Activated CD4-positive, alpha-beta T cell treated with anti-CD3 and anti-CD28 coated beads, Interleukin-2, Interleukin-6, amounts not matched to agents 100 ng/mL and 50 ng/mL, durations not matched to agents 16 hours and 8 hours (primary cell): ENCODE measurements around the gene FETUB.

Source experiments
- DNase-seq: peaks from one replicate; pipeline ENCODE4 v3.0.0-alpha.2; 2020

The FETUB gene, protein sequence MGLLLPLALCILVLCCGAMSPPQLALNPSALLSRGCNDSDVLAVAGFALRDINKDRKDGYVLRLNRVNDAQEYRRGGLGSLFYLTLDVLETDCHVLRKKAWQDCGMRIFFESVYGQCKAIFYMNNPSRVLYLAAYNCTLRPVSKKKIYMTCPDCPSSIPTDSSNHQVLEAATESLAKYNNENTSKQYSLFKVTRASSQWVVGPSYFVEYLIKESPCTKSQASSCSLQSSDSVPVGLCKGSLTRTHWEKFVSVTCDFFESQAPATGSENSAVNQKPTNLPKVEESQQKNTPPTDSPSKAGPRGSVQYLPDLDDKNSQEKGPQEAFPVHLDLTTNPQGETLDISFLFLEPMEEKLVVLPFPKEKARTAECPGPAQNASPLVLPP

DNA sequence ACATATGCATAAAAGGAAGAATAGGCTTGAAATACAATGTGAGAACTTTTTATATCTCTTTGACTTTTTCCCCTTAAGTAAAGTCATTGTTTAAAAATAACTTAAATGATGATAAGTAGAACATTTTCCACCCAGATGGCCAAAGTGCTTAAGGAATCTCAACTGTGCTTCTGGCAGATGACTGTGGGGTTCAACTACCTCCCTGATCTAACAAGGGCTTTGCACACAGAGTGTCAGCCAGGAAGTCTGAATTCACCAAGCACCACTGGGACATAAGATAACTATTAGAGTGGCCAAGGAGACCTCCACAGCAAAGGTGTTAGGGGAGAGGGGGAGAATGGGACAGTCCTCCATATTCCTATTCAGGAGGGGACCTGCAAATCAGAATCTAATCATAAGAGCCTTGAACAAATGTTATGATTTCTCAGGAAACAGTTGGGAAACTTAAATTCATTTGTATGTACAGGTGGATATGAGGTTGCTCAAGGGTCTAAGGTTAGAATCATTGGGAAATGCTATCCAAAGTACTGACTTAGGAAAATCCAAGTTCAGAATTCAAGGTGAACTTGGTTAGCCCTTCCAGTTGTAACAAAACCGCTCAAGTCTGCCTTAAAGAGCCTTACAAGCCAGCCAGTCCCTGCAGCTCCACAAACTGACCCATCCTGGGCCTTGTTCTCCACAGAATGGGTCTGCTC, at the start of gene FETUB:
TSS of gene FETUB (plus strand) at position 622 of the 695 bp plus-strand sequence. CDS start at position 684, 62 bp downstream.
- no peak for DNase-seq

DNA sequence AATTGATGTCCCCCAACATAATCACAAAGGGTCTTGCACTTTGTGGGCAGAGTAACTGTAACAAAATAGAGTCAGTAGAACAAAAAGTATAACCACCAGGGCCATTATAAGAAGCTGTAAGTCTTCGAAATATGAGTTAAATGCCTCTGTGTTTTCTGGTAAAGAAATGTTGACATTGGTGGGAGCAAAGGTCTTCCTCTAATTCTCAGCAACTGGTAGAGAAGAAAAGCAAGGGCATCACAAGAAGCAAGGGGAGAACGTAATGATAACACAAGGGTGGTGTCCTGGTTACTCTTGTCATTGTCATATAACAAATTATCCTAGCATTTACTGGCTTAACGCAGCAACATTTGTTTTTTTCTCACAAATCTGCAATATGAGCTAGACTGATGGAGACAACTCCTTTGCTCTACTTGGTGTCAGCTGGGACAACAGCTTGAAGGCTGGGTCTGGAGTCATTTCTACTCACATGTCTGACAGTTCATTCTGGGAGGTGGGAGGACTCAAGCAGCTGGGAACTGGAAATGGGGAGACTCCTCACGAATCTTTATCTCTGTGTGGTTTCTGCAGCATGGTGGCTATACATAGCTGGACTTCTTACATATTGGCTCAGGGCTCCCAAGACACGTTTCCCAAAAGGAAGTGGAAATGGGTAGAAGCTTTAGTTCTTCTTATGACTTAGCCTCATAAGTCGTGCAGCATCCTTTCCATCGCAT, 49.5 kb upstream of the FETUB start:
- no peak for DNase-seq

DNA sequence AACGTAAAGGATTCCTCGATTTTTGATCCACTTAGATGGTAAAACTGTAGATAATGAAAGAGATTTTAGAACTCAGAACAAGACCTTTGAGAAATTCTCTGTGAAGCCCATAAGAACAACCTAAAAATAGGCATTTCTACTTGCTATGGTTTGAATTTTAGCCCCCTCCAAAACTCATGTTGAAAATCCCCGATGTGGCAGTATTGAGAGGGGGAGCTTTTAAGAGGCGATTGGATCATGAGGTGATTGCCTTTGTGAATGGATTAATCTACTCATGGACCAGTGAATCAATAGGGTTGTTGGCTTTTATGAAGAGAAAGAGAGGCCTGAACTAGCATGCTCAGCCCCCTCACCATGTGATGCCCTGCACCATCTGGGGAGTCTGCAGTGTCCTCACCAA, 47.5 kb upstream of the FETUB start:
- no peak for DNase-seq

DNA sequence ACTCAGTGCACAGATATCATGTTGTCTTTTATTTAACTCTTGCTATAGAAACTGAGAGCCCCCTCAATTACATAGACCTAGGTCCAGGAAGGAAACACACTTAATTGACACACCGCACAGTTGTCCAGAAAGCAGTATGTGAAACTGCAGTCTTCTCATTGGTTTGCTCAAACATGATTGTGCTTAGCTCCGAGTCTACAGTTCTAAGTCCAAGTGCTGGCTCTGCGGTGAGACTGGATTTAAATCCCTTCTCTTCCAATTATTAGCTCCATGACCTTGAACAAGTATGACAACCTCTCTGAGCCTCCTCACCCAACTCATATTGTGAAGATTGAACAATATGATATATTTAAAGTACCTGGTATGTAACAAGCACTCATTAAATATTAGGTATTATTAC, 46.3 kb upstream of the FETUB start:
- DNase-seq = no peak

DNA sequence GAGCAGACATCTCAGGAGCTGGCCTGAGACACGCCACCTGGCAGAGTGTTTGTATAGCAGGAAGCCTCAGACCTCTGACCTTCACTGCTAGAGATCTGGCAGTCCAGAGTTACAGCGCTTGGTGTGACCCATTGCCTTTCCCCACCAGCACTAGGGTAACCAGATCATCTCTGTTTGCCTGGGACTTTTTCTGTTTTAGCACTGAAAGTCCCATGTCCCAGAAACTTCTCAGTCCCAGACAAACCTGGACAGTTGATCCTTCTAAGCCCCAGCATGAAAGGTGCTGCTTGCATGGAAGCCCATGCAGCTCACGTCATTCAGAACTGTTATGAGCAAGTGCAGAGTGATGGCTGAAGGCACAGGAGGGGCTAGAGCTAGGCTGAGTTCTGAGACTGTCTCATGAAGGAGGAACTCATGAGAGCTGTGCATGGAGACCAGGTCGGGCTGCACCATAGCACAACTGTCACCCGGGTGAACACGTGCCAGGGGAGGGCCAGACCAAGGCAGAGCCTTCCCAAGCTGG, 45.5 kb upstream of the FETUB start:
- no peak for DNase-seq

DNA sequence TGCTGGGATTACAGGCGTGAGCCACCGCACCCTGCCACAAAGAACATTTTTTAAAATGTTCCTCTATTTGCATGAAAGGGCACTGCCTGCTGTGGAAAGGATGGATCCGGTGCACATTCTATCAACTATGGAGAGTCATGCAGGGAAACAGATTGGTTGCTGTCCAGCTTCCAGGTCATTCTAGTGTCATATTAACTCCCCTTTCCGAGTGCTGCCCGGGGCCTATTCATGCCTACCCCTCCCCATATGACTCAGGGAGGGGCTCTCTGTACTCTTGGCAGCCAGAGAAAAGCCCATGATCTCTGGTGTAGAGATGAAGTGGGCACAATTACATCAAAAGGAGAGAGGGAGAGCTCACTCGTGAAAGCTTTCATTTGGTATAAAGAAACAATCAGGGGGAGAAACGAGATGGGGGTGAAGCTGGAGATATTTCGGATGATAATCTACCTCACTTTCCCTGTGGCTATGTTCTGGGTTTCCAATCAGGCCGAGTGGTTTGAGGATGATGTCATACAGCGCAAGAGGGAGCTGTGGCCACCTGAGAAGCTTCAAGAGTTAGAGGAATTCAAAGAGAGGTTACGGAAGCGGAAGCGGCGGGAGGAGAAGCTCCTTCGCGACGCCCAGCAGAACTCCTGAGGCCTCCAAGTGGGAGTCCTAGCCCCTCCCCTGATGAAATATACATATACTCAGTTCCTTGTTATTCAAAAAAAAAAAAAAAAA, 43.5 kb upstream of the FETUB start:
- no peak for DNase-seq

DNA sequence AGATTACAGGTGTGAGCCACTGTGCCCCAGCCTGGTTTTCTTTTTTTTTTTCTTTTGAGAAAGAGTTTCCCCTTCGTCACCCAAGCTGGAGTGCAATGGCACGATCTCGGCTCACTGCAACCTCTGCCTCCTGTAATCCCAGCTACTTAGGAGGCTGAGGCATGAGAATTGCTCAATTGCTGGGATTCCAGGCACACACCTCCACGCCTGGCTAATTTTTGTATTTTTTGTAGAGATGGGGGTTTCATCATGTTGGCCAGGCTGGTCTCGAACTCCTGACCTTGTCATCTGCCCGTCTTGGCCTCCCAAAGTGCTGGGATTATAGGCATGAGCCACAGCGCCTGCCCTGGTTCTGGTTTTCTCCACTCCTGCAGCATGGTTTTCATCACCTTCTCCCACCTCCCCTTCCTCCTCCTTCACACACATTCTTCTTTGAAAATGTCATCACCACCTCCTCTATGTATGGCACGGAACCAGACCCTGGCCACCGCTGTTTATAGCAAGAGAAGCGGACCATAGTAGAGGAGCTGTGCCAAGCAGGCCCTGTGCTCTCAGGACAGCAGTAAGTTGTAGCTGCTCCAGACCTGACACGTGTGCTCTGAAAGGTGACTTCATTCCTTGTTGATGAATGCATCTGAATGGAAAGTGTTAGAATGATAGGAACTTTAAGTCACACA, 42.0 kb upstream of the FETUB start:
- no peak for DNase-seq

DNA sequence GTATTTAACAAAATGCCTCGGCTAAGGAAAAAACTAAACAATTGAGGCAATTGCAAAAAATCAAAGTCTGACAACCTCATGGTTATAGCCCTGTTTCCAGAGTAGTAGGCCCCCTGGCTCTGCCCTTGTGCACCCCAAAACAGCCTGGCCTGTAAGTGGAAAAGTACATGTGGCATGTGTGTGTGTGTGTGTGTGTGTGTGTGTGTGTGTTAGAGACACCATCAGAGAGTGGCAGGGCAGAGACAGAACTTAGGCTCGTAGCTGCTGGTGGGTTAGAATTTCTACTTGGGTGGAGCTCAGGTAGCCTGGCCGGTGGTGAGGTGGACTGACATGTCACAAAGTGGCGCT, 41.4 kb upstream of the FETUB start:
- DNase-seq = no peak

DNA sequence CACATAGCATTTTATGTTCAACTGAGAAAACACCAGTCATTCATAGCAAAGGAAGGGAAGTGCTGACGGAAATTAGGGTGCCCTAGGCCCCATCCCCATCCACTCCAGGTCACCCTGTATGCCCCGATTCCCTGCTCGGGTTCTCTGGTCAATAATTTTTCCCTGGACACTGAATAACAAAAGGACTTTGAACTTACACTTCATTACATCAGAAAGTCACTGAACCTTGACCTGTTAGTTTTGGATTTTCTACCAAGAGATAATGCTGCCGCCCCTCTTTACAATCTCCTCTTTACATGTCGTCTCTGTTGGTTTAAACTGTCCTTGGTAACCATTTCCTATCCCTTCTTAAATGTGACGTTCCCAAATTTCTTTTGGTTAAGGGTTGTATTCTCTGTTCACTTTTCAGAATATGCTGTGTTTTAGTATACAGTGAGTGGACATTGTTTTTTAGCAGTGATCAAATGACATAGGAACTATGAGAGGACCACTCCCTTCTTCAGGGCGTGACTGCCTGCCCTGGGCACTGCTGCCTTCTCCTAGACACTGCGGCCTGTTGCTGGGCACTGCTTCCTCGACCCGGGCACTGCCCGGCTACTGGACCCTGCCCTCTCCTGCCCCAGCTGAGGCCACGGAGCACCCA, 40.9 kb upstream of the FETUB start:
- no peak for DNase-seq

DNA sequence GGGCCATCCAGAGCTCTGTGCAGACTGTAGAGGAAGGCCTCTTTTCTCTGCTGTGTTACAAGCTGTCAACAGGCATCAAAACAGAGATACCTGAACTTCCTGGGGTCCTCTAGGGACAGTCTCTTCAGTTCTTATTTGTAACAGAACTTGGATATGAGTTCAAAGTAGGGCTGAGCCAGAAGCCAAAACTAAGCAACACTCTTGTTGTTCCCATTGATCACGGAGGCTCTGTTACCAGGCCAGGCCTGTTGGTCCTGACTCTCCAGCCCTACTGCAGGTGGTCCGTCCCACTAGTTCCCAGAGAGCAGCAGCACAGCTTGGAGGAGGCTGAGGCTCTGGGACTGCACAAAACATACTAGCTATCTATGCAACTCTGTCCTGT, 40.4 kb upstream of the FETUB start:
- no peak for DNase-seq

DNA sequence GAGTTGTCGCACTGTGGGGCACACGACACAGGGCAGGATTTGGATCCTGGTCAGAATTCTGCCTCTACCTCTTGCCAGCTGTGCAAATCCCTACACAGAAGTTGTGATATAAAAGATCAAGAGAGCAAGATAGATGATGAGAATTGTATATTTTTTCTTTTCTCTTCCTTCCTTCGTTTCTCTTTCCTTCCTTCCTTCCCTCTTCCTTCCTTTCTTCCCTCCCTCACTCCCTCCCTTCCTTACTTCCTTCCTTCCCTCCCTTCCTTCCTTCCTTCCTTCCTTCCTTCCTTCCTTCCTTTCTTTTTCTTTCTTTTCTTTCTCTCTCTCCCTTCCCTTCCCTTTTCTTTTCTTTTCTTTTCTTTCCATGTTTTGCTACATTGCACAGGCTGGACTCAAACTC, 39.3 kb upstream of the FETUB start:
- no peak for DNase-seq

DNA sequence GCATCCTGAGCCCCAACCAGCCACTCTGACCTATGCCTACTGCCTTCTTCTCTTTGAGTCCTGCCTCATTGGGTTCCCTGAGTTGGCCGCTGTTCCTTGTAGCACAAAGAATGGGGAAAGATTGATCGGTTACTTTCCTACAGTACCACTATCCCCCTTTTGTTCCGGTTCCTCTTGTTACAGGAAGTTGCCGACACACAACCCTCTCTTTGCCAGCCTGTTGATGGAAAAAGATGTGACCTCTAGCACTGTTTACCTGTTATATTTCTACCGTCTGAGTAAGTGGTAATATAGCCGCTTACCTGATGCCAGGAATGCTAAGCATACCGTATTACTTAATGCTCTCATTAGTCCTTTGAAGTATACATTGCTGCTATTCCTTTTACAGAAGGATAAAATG, 37.0 kb upstream of the FETUB start:
- no peak for DNase-seq

DNA sequence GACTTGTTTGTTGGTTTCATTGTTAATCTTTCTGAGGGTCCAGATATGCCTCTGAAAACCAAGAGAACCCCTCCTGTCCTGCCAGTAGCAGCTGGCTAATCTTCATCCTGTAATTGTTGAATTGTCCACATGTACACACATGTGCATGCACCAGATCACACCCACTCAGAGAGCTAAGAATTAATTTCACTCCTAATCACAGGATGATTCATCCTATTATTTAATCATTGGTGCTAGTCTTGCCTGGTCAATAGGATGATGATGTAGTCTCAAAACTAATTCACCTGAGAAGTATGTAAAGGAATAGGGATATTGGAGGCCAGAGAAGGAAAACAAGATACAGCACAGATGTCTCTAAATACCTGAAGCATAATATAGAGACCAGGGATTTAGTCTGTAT, 35.1 kb upstream of the FETUB start:
- DNase-seq = no peak

DNA sequence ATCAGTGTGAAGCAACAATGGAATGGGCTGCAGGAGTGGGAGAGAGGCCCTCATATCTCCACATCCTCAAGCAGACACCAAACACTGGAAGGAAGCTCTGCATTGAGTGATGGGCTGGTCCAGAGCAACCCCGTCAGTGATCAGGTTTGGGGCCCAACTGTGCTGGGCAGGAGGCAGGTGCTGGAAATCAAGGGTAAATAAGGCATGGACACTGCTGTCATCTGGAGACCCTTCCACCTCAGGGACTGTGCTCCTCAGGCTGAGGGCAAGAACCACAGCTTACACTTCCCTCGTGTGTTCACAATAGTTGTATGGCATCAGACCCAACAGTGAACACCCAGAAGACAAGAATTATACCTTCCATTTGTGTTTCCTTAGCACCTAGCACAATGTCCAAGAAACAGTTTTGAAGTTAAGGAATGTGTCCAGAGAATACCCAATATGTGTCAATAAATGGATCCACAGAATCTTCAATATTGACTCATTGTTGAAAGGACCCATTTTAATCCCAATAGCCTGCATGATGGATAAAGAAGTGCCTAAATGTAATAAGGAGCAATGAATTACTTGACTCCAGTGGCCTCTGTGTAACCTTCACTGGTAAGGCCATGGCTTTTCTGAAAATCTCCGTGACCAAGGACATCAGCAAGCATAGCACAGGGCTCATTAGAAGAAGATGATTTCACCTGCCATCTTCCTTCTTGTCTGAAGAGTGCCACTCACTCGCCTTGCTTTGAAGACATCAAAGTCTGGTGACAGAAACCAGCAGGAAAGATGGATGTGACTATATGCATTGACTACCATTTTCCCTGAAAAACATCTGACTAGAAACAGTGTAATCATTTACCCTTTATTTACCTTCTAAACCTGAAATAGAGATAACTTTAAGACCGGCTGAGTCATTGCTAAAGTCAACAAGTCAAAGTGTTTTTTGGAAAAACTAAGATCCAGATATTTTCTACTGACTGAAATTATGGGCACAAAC, 34.3 kb upstream of the FETUB start:
- no peak for DNase-seq

DNA sequence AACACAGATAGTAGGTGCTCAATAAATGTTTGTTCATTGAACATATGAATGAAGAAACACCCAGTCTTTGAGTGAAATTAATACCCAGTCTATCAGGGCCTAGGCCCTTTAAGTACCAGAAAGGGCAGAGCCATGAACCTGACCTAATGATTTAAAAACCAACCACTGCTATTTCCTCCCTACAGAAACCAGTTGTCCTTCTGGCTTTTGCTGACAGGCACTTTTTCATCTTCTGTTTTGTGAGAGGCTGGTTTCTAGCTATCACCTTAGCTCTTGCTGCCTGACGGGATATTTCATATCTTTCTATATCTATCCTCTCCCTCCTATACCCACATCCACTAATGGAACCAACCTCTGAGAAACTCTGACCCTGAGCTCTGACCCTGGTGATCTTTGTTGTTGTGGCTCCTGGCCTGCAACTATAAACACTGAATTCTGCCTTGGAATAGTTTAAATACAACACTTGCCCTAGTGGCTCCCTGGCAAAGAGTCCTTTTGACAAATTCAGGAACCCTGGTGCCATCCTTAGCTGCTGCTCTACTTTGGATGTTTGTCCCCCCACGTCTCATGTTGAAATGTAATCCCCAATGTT, 31.5 kb upstream of the FETUB start:
- DNase-seq = no peak

DNA sequence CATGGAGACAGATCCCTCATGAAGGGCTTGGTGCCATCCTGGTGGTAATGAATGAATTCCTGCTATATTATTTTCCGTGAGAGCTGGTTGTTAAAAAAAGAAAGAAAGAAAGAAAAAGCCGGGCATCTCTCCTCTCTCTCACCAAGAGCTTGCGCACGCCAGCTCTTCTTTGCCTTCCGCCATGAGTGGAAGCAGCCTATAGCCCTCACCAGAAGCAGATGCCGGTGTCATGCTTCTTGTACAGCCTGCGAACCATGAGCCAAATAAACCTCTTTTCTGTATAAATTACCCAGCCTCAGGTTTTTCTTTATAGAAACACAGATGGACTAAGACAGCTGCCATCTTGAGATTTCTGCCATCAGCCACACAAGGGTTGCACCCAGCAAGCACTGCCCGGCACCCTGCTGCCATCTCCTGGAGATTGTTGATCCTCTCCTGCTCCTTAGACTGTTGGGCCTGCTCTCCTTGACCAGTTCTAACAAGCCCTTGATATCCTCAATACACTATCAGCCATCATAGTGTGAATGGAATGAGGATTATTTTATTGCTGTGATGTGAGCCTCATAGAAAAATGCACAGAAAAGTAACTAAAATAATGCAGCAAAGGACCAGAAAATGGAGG, 30.8 kb upstream of the FETUB start:
- no peak for DNase-seq

DNA sequence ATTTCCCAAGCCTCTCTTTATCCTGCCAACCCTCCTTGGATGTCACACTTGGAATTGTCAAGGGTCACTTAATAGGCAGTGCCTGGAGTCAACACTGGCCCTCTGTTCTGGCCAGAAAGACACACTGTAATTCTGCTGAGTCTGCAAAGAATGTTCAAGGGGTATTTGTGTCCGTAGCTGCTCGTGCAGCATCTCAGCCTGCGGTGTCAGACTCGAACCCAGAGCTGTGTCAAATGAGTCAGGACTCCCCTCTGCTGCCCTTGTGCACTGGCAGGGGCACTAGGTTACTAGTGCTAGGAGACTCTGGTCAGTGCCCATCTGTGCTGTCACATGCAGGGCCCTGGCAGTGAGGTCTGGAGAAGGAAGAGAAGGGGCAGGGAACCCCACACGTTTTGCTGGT, 28.1 kb upstream of the FETUB start:
- DNase-seq = no peak

DNA sequence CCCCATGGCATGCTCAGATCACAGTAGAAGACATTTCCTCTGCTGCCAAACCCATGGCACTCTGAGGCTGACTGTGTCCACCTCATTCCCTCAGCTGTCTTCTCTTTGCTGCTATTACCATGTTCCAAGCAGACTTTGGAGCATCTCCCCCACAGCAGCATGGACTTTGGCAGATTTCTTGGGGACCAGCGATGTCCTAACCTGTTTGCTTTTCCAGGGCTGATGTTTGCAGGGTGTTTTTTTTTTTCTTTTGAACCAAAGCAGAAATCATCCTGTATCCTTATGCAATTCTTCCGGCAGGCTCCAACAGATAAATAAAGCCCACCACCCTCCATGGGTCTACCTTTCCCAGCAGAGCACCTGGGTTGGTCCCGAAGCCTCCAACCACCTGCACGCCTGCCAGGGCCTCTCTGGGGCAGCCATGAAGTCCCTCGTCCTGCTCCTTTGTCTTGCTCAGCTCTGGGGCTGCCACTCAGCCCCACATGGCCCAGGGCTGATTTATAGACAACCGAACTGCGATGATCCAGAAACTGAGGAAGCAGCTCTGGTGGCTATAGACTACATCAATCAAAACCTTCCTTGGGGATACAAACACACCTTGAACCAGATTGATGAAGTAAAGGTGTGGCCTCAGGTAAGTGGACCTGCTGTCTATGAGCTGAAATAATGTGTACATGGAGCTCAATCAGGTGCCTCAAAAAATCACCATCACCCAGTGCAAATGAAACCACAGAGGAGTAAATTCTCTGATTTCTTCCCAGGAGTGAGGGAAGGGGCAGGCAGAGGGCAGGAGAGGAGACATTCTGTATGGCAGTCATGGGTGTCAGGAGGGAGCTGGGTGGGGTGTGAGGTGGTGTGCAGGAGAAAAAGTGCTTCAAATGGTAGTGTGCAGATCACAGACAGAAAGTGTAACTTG, 27.2 kb upstream of the FETUB start, which contains the start of gene AHSG:
TSS of gene AHSG (plus strand) at position 340 of the 916 bp plus-strand sequence. CDS start at position 422, 82 bp downstream.
- DNase-seq = no peak
